GM18508 (cell line): Measurements from ENCODE around the gene CARNS1.

ENCODE experiments used
- ATAC-seq: cut with Tn5 transposase; IDR thresholded peaks from one replicate; pipeline ENCODE4 v1.9.1; 2021; ENCODE audit warnings: moderate number of reproducible peaks; ENCODE audit not compliant: insufficient read depth, unreplicated experiment

CARNS1 gene

DNA sequence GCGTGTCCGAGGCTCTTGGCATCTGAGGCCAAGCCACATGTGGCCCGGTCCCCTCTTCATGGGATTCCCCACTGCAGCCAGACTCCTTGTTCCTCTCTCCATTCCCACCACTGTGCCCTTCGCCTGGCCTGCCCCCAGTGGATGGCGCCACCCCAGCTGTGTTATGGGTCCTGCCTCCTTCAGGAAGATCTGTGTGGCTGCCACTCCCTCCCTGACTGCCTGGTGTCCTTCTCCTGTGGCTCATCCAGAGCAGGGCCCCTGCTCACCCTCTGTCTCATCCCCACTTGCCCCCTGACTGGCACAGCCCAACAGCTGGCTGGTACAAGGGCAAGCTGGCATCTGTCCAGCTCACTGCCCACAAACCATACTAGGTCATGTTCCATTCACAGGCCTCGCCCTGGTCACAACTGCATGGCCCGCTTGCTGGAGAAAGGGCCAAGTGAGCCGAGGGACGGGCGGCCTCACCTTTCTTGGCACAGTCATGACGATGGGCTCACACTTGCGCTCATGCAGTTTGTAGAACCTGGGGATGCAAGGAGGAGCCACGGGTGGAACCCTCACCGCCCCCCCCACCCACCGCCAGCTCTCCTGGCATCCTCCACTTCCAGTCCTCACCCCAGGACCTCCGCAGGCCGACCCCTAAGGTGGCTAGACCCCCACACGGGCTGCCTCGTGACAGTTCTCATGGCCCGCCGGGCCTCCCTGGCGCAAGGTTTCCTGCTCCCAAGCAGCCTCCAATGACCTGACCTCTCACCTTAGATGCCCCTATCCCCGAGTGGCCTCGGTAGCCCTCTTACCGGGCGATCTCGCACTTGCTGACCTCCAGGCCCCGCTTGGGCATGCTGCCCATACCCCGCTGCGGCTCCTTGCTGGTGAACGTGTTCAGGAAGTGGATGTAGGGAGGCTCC, 24.1 kb downstream of the CARNS1 start:
- ATAC-seq = no peak

DNA sequence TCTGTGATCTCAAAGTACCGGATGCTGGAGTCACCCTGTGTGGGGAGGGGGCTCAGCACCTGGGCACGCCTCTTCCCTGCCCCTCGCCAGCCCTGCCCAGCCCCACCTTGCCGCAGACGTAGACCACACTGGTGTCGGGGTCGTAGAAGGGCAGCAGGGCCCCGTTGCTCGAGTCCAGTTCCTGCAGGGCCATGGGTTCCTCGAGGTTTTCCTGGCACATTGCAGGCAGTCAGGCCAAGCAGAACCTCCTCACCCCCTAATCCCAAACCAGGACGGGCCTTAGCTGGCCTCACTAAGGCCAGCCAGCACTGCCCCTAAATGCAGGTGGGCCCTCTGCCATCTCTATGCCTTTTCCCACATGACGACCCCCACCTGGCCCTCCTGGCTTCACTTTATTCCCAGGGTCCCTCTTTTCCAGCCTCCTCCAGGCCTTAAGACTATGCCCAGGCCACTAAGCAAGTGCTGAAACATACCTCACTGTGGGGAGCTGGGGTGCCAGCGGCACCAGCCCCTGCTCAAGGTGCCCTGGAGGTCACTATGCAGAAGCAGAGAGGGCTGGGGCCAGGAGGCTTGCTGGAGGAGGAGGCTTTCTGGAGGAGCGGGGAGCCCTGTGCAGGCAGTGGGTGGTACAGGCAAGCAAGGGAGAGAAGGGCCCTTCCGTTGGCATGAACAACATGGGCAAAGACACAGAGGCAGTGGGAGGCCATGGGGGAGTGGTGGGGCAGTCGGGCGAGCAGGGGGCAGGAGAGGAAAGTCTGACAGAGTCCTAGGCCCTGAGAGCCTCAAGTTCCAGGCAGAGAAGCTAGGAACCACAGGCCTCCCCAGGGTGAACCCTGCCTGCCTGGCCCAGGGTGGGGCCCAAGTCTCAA, 25.0 kb downstream of the CARNS1 start:
- no peak for ATAC-seq

DNA sequence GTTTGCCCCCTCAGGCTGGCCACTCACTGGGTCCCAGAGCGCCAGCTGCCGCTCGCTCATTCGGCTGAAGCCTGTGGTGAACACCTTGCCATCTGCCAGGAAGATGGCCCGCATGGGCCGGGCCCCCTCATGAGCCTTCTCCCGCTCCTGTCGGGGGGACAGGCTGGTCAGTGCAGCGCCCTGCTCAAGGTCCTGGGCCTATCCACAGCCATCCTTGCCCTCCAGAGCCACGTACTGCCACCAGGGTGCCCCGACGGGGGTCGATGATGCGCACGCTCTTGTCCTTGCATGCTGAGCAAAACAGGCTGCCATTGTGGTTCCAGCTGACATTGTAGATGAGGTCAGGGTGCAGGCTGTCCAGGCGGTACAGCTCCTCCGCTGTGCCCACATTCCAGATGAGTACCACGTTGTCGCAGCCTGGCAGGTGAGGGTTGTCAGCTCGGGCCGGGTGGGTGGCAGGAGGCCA, 25.7 kb downstream of the CARNS1 start:
- no peak for ATAC-seq

DNA sequence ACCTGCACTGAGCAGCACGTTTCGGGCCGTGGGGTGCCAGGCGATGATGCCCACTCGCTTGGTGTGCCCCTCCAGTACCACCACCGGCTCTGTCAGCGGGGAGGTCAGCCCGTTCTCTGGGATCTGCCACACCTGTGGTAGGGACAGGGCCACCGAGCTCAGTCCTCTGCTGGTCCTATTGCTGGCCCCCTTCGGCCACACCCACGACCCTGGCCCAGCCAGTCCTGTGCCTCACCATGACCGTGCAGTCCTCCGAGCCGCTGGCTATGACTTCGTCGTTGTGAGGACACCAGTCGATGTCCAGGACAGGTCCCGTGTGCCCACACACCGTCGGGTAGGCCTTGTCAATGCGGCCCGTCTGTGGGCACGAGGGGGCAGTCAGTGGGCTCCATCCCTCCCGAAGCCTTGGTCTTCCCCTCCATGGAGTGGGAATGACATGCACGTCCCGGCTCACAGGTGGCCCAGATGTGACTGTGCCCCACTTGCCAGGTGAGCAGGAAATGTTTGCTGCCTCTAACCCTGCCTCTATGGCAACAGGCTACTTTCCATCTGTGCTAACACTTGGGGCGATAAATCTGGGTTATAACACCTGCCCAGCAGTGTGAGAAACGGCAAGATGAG, 26.4 kb downstream of the CARNS1 start:
- no peak for ATAC-seq

DNA sequence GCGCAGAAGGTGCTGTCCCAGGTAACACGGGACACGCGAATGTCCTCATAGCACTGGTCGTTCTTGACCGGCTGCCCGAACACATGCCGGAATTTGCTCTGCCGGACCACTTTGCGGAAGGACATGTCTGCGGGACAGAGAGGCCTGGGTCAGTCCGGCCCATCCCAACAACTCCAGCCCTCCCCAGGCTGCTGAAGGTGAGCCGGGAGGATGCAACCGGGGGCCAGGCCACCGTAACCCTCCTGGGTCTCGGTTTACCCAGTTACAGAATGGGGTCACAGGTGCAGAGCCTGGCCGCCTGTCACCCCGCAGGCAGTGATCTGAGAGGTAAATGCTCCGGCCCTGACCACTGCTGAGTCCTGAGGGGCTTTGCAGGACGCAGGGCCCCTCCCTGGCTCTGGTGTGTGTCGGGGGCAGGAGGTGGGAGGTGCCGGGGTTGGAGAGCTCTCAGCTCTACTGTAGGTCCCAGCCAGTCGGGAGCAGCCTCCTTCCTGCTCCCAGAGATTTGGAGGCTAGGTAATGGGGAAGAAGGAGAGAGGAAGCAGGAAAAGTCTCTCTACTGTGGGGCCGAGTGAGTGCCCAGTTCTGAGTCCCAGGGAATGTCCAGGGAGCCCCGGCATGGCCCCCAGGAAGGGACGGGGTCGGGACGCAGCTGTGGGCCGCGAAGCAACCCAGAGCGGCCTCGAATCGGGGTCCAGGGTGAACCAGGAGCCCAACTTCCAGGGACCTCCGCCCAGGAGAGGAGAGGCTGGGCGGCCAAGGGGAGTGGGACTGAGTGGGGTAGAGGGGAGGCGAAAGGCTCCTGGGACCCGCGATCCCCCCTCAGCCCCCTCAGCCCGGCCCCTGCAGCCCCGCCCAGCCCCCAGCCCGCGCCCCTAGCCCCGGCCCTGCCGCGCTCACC, 27.3 kb downstream of the CARNS1 start:
- no peak for ATAC-seq

DNA sequence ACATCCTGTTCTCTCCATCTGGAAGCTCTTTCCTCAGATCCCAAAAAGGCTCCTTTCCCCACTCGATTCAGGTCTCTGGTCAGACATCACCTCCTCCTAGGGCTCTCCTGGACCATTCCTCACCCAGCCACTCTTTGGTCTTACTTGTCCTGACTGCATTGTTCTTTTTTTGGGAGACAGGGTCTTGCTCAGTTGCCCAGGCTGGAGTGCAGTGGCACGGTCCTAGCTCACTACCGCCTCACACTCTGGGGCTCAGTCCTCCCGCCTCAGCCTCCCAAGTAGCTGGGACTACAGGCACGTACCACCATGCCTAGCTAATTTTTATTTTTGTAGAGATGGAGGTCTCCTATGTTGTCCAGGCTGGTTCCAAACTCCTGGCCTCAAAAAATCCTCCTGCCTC, 30.0 kb downstream of the CARNS1 start:
- ATAC-seq = no peak

DNA sequence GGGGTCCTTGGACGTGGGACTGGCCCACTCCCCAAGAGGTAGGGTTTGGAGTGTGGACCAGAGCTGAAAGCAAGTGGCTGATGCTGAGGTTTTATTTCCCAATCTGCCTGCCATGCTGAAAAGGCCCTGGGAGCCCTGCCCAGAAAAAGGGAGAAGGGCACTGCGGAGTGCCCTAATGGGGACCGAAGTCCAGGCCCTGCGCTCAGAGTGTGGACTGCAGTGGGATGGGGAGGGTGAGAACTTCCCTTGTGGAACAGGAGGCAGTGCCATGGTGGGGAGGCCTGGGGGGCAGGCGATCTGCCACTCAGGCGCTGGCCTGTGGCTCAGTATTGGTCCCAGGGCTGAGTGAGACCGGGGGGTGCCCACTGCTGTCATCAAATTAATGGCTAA, 32.7 kb downstream of the CARNS1 start:
- ATAC-seq = no peak

DNA sequence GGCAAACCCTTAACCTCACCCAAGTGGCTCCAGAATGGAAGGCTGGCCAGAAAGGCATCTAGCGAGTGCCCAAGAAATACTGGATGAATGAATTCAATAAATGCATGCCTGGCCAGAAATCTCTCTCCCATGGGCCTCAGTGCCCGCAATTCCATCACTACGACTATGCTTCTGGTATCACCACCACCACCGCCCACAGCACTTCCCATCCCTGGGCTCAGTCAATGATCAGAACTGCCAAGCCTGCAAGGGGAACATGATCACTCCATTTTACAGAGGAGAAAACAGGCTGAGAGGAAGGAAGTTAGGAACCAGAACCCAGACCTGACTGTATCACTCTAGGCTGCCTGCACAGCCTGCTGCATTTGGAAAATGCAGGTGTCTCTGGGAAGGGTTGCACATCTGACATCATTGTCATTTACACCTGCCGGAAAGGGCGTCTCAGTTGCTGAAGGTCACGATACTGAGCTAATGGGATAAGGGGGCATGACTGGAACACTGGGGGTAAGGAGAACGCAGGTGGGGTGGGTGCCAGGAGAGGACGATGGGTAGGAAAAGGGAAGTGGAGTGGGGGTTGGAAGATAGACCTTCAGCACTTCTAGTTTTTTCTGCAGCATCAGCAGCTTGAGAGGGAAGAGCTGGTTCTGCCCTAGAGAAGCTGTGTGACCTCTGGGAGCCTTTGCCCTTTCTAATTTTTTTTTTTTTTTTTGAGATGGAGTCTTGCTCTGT, 33.8 kb downstream of the CARNS1 start:
- no peak for ATAC-seq

DNA sequence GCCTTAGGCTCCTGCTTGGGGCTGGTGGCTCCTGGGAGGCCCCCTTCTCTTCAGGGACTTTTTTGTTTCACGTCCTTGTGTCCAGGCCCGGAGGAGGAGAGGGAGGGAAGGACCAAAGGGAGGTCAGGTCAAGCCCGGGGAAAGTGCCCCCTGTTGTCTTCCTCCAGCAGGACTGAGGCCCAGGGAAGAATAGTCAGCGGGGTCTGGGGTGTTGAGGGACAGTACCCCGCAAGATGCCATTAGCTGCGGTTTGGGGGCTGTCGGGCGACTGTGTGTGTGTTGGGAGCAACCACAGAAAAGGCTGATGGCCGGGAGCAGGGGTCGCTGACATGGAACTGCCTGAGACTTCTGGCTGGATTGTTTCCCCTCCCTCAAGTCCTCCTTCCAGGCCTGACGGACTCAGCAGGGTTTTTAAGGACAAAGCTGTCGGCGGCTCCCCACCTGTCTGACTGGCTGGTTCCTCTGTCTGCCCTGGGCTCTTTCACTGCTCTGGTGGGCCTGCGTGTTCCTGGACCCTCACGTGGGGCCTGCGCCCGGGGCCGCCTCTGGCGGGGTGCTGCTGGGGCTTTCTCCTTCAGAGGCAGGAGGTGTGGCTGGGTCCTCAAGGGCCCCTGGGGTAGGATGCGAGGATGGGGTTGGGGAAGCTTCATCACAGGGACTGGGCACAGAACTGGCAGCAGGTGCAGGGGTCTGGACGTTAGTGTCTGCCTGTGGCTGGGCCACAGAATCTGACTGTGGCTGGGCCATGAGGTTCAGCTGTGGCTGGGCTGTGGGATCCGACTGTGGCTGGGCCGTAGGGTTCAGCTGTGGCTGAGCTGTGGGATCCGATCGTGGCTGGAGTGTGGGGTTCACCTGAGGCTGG, 35.5 kb downstream of the CARNS1 start:
- no peak for ATAC-seq

DNA sequence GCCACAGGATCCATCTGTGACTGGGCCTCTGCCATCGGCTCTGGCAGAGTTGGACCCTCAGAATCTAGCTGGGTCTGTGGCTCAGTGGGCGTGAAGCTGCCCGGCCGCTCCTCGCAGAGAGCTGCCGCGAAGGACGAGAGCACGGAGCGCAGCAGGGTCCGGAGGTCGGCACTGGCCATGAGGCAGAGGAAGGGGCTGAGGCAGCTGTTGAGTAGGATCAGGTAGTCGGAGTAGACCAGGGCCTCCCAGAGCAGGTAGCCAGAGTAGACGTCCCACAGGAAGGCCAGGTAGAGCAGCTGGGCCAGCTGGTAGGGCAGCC, 36.1 kb downstream of the CARNS1 start:
- no peak for ATAC-seq

DNA sequence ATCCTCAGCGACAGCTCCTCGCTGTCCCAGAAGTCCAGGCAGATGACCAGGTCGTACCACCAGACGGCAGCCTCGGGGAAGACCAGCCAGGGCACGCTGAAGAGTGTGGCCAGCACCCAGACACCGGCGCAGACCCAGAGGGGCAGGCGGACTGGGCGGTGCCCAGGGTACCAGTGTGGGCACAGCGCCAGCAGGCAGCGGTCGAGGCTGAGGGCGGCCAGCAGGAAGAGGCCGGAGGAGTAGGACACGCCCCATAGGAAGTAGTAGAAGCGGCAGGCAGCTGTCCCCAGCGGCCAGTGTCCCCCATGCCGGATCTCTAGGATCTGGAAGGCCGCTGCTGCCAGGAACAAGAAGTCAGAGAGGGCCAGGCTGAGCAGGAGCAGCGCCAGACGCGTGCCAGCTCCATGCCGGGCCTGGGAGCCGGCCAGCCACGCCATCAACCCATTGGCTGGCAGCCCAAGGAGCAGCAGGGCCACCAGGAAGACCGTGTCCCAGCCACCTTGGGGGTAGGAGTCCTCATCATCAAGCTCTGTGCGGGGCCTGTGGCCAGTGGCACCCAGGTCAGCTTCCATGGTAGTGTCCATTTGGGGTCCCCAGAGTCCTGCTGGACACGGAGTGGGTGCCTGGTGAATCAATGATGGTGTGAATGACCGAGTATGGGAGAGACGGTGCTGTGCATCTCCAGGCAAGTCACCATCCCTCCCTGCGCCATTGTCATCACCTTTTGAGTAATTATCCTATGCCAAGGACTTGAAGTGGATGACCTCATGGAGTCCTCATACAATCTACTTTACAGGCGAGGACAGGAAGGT, 36.9 kb downstream of the CARNS1 start, which contains the start of gene GPR152:
Gene GPR152, minus strand, starts transcription at position 589 of the 812 bp plus-strand sequence. Its CDS starts 5 bp downstream, at position 584.
- ATAC-seq = no peak

DNA sequence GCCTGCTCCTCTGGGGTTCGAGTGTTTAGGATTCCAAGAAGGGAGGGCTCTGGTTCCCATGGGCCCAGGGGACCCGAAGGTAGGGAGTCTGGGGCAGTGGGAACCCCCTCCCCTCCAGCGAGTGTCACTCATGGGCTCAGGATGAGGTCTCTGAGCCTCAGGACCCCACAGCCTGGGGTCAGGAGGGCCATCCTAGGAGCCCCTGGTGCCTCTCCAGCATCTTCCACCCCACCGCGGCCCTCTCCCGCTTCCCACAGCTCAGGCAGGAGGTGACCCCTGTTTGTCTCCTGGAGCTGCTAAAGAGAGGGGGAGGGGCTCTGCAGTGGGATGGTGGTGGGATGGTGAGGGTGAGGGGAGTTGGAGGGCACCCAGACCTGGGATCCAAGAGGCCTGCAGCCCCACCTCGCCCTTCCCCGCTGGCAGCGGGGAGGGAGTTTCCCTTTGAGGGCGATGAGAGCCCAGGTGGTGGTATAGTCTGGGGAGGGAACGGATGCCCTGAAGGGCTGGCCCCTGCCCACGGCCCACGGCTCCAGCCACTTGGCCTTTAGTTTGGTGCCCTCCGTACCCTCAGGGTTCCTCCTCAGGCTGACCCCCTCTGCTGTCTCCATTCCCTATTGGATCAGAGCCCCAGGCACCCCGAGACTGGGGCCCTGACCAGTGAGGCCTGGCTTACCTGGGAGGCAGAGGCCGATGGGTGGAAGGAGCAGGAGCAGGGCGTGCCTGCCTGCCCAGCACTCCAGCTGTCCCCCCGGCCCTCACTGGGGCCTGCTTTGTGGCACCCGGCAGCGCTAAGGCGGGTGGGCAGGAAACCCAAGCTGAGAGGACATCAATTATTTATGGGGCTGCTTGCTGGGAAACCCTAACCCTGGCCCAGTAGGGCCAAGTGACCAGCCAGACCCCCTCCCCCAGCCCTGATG, 38.6 kb downstream of the CARNS1 start:
- ATAC-seq = no peak

DNA sequence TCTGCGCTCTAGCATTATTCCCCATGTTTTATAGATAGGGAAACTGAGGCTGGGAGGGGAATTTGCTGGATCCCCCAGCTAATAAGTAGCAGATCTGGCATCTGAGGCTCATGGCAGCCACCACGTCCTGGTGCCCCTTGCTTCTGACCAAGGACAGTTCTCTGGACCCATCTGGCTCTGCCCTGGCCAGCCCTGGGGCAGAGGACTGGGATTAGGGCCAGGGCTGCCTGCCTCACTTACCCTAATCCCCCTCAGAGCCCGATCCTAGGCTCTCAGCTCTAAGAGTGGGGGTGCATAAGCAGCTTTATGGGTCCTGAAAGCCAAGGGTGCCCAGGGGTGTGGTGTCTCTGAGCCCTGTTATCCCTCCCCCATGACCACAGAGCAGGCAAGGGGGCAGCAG, 39.6 kb downstream of the CARNS1 start, which contains the start of gene CABP4:
Gene CABP4, plus strand, starts transcription at position 301 of the 400 bp plus-strand sequence. Its CDS starts 70 bp downstream, at position 371.
- ATAC-seq = no peak

DNA sequence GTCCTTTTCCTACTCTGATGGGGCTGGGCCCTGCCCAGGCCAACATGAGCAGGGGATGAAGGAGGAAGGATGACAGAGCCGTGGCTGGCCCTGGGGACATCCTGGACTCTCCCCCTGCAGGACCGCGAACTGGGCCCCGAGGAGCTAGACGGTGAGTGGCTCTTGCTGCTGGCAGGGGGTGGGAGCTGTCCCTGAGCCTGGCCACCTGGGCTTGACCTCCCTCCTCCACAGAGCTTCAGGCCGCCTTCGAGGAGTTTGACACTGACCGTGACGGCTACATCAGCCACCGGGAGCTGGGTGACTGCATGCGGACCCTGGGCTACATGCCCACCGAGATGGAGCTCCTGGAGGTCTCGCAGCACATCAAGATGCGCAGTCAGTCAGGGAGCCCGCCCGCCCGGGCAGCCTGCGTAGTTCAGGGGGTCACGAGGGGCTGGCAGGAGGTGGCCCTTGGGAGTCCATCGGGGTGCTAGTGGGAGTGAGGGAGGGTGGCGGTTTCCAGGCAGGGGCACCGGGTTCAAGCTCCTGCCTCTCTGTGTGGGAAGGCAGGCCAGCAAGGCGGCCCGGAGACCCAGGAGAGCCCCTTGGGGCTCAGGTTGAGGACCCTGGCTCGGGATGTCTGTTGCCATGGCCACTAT, 40.7 kb downstream of the CARNS1 start:
- no peak for ATAC-seq

DNA sequence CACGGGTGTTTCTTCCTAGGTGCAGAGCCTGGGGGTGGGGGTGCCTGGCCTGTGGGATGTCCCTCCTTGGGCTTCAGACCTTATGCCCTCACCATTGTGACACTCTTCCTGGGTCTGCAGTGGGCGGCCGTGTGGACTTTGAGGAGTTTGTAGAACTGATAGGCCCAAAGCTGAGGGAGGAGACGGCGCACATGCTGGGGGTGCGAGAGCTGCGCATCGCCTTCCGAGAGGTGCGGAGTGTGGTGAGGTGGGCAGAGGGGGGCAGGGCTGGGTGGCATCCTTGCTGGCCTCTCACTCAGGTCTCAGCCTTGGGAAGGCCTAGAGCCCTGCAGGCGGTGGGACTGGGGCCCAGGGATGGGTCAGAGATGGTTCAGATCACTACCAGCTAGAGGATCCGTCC, 42.0 kb downstream of the CARNS1 start:
- no peak for ATAC-seq

DNA sequence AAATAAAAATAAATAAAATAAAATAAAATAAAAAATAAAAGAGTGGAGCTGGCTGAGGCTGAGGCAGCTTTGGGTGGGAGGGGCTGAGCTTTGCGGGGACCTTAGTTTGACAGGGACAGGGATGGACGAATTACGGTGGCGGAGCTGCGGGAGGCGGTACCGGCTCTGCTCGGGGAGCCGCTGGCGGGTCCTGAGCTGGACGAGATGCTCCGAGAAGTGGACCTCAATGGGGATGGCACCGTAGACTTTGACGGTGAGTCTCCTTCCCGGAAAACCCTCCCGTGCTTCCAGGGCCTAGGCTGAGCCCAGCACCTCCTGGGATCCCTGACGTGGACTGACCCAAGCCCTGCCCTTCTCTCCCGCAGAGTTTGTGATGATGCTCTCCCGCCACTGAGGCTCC, 42.8 kb downstream of the CARNS1 start:
- ATAC-seq = no peak
